ENCODE measurements around the gene EFS. TPM values are rescaled to one million over a fixed set of nuclear protein-coding genes. Genes with fewer than 3 reads are reported as not detected.
A peak's percentile ranks its signal among the peaks of the same experiment; 100 is the strongest.

The EFS gene
- total RNA-seq, 4 donors from 2014 or later: 10.6 to 22.6 (median 14.6) TPM

DNA sequence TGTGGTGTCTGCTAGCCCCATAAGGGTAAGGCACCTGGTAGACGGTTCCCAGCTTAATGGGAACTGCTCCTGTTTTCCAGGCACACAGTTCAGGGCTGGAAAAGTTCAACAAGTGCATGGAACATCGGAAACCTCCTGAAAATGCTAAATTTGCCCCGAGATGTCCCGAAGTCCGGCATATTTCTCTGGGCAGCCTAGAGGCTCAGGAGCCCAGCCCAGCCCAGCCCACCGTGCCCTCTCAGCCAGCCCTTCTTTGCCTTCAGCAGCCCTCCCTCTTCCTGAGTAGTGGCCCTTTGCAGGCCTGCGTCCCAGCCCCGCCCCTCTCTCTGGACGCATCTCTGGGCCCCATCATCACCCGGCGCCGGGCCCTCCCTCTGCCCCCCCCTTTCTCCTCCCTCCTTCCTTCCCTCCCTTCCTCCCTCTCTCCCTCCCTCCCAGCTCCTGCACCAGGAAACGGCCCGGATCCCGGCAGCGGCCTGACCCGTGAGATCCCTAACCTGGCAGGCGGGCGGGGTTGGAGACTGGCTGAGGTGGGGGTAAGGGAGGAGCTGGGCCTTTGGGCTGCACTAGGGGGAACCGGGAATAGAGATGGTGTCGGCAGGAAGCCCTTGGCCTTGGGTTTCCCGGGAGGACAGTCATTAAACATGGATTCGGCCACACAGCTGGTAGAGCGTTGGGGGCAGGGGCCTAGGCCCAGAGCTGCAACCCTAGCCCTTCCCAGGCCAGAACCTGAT is 58.4 kb downstream of the EFS start, which contains the start of gene BCL2L2:
Gene BCL2L2, plus strand, starts transcription at position 422 of the 734 bp plus-strand sequence. CDS start 935 bp downstream, outside the sequence.
- TF ChIP-seq POLR2AphosphoS5 (IDR thresholded peaks at IDR 0.05) (peak; percentile 82), POLR2A (IDR thresholded peaks at IDR 0.05) (peak; percentile 28 to 63)
- TF ChIP-seq, protein P1, sequence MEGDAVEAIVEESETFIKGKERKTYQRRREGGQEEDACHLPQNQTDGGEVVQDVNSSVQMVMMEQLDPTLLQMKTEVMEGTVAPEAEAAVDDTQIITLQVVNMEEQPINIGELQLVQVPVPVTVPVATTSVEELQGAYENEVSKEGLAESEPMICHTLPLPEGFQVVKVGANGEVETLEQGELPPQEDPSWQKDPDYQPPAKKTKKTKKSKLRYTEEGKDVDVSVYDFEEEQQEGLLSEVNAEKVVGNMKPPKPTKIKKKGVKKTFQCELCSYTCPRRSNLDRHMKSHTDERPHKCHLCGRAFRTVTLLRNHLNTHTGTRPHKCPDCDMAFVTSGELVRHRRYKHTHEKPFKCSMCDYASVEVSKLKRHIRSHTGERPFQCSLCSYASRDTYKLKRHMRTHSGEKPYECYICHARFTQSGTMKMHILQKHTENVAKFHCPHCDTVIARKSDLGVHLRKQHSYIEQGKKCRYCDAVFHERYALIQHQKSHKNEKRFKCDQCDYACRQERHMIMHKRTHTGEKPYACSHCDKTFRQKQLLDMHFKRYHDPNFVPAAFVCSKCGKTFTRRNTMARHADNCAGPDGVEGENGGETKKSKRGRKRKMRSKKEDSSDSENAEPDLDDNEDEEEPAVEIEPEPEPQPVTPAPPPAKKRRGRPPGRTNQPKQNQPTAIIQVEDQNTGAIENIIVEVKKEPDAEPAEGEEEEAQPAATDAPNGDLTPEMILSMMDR (IDR thresholded peaks at IDR 0.05): no peak
- Histone ChIP-seq H3K27ac (peak within 1 kb of the TSS; percentile 57 to 95 (median 90)), H3K36me3 (peaks cover 0 to 40% of the 10 kb centered on the region in 2 donors), H3K4me1 (peaks cover 0 to 67% (median 24%) of the 10 kb centered on the region in 3 donors), H3K9me3 (no peaks in the 10 kb centered on the region), H3K27me3 (no peaks in the 10 kb centered on the region), H3K4me3 (peak within 1 kb of the TSS; percentile 51 to 81)
- peak; percentile 69 for ATAC-seq
- WGBS, 2 donors (ENCODE audit: low coverage in 1 of 2): 0 to 1% methylated on average over 8 to 10 of the region's 24 CpGs

Small RNAs within 50 kb of the gene (small RNA-seq; reads per million reads assigned to genes)
- gene MIR208A: 0 reads per million in 4 donors

Other genes starting within 250 kb of the EFS start
- gene CEBPE, start 245.9 kb downstream of the EFS start, total RNA-seq: not detected
- 10 to 100 TPM; 21.6 to 56.7 (median 32.2) TPM for gene SLC7A8, start 181.5 kb downstream of the EFS start, total RNA-seq
- not detected for gene RNF212B, start 127.2 kb downstream of the EFS start, total RNA-seq
- 10 to 100 TPM in 2 of 4 donors, 1 to 10 TPM in 2; 7.5 to 11.3 (median 9.4) TPM for gene HOMEZ, start 79.0 kb downstream of the EFS start, total RNA-seq
- 10 to 100 TPM in 1 of 4 donors, 1 to 10 TPM in 3; 4.4 to 14.0 (median 7.2) TPM for gene PPP1R3E, start 62.3 kb downstream of the EFS start, total RNA-seq
- gene BCL2L2, start 58.3 kb downstream of the EFS start, total RNA-seq: 100 to 1,000 TPM in 3 of 4 donors, 10 to 100 TPM in 1; 99.1 to 157 (median 117) TPM
- 10 to 100 TPM; 56.3 to 59.8 (median 57.5) TPM for gene PABPN1, start 43.7 kb downstream of the EFS start, total RNA-seq
- 10 to 100 TPM; 22.7 to 36.4 (median 30.4) TPM for gene SLC22A17, start 12.3 kb downstream of the EFS start, total RNA-seq
- gene IL25, start 7.6 kb upstream of the EFS start, total RNA-seq: not detected
- 1 to 10 TPM in 2 of 4 donors, under 1 TPM in 1, not detected in 1; 0.81 to 2.3 (median 1.2) TPM for gene CMTM5, start 11.9 kb upstream of the EFS start, total RNA-seq
- gene MYH6, start 43.1 kb upstream of the EFS start, total RNA-seq: not detected
- gene MYH7, start 70.5 kb upstream of the EFS start, total RNA-seq: not detected
- gene NGDN, start 104.5 kb upstream of the EFS start, total RNA-seq: 10 to 100 TPM; 22.0 to 47.1 (median 38.1) TPM
- gene ZFHX2, start 186.6 kb upstream of the EFS start, total RNA-seq: 1 to 10 TPM in 2 of 4 donors, under 1 TPM in 2; 0.13 to 2.5 (median 1.2) TPM
- 10 to 100 TPM; 17.7 to 28.8 (median 21.3) TPM for gene THTPA, start 191.1 kb upstream of the EFS start, total RNA-seq
- 10 to 100 TPM in 3 of 4 donors, 1 to 10 TPM in 1; 7.2 to 43.1 (median 21.9) TPM for gene AP1G2, start 202.6 kb upstream of the EFS start, total RNA-seq
- gene JPH4, start 213.6 kb upstream of the EFS start, total RNA-seq: 1 to 10 TPM in 3 of 4 donors, under 1 TPM in 1; 0.78 to 2.7 (median 1.5) TPM

Data from gastroesophageal sphincter (tissue), 4 donors.